GM12873 (cell line): ENCODE results near the gene DHRS12.

Experiments
- CTCF ChIP-seq: IDR thresholded peaks from 2 replicates; pipeline ENCODE4 v1.5.1; 2012; ENCODE audit warnings: low read depth, mild to moderate bottlenecking, moderate library complexity, low read length, control low read depth; ENCODE audit not compliant: insufficient read depth; ENCODE audit errors: missing control alignments

DHRS12 gene

GRCh38 chr13:51769455-51770127, 34.4 kb downstream of the DHRS12 start:
- no peak for TF ChIP-seq CTCF

- no peak for TF ChIP-seq CTCF
Measured at GRCh38 chr13:51768976-51769375, 35.0 kb downstream of the DHRS12 start.

- peak; percentile 6 for TF ChIP-seq CTCF
Measured at GRCh38 chr13:51768378-51768921, 35.5 kb downstream of the DHRS12 start.

GRCh38 chr13:51767100-51767499, 36.9 kb downstream of the DHRS12 start:
- peak; percentile 20 for TF ChIP-seq CTCF

GRCh38 chr13:51765142-51765515, 38.8 kb downstream of the DHRS12 start:
- TF ChIP-seq CTCF, result no peak

- TF ChIP-seq CTCF, result no peak
Measured at GRCh38 chr13:51764184-51765141, 39.5 kb downstream of the DHRS12 start.

GRCh38 chr13:51763486-51763885, 40.5 kb downstream of the DHRS12 start:
- TF ChIP-seq CTCF, result no peak
